Esophagus (tissue), 2 donors: ENCODE data around the gene KIAA0753. TPM values are rescaled to one million over a fixed set of nuclear protein-coding genes. Genes with fewer than 3 reads are reported as not detected.
A peak's percentile ranks its signal among the peaks of the same experiment; 100 is the strongest.
"Not testable (repeated sequence)": the region's sequence is repeated elsewhere in the genome, so short reads cannot be mapped to it uniquely, and the experiment has no call there.

Experiments
- H3K27ac ChIP-seq, 2 donors: one replicate each; pipeline ENCODE4 v1.5.1; 2013; ENCODE audit warnings: low read depth in 2 of 2, mild to moderate bottlenecking in 2 of 2, inconsistent platforms in 1 of 2, low read length in 1 of 2, moderate library complexity in 1 of 2
- H3K27me3 ChIP-seq, 2 donors: one replicate each; pipeline ENCODE4 v1.6.1; 2013; ENCODE audit warnings: low read length in 2 of 2, control low read depth in 1 of 2, mild to moderate bottlenecking in 1 of 2; ENCODE audit not compliant: insufficient read depth in 2 of 2, control insufficient read depth in 1 of 2
- H3K36me3 ChIP-seq, 2 donors: one replicate each; pipeline ENCODE4 v1.6.1; 2013; ENCODE audit warnings: low read length in 1 of 2; ENCODE audit not compliant: control insufficient read depth in 2 of 2, insufficient read depth in 2 of 2
- H3K4me1 ChIP-seq, 2 donors: one replicate each; pipeline ENCODE4 v1.6.1; 2013; ENCODE audit warnings: low read length in 1 of 2; ENCODE audit not compliant: control insufficient read depth in 2 of 2, insufficient read depth in 2 of 2
- H3K4me3 ChIP-seq, 2 donors: one replicate each; pipeline ENCODE4 v1.5.1; 2013; ENCODE audit warnings: low read length in 2 of 2, mild to moderate bottlenecking in 2 of 2, low read depth in 1 of 2, moderate library complexity in 1 of 2
- H3K9me3 ChIP-seq, 2 donors: one replicate each; pipeline ENCODE4 v1.6.1; 2013; ENCODE audit warnings: mild to moderate bottlenecking in 2 of 2, low read depth in 1 of 2, low read length in 1 of 2, moderate library complexity in 1 of 2; ENCODE audit not compliant: control insufficient read depth in 2 of 2, insufficient read depth in 1 of 2
- WGBS, 2 donors: extraction: QIAGEN DNeasy Blood & Tissue Kit; methylation state at CpG; one replicate each; pipeline ENCODE4 v1.1.7; 2013; 5-methylcytosine and 5-hydroxymethylcytosine counted together
- polyA plus RNA-seq, 2 donors: library from polyadenylated mRNA; stranded (reverse); fragments of 200-250 nt; gene quantifications; one replicate each; pipeline ENCODE4 v1.2.3, GENCODE V29; 2013
- donor health status: healthy with polysubstance abuse.
- donor health status: Bipolar disorder and iron deficiency.

The KIAA0753 gene
- polyA plus RNA-seq, 2 donors: 5.8 to 6.7 TPM

DNA sequence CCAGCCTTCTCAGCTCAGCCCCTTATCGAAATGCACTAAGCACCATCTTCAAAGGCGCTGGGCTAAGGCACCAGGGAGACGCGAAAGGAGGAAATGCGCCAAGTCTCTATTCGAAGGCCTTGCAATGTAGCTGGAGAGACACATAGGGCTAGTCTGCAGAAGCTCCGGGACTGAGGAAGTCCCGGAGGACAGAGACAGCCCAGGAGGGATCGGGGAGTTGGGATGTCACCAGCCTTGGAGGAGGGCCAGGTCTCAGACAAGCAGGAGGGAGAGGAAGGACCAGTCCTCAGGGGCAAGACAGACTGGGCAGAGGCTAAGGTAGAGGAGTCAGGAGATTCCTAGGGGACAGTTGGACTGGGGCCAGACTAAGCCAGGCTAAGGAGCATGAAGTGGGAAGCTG, 19.6 kb upstream of the KIAA0753 start:
- WGBS, 2 donors: 83 to 89% methylated on average over 9 of the region's 9 CpGs
- no peaks in the 10 kb centered on the region for H3K9me3 ChIP-seq
- no peaks in the 10 kb centered on the region for H3K36me3 ChIP-seq
- no peak overlapping the region for H3K27ac ChIP-seq
- H3K4me1 ChIP-seq: peaks cover 3% of the 10 kb centered on the region in 2 donors
- H3K4me3 ChIP-seq: no peak overlapping the region
- H3K27me3 ChIP-seq: no peaks in the 10 kb centered on the region

GRCh38 chr17:6658411-6658810, 17.9 kb upstream of the KIAA0753 start:
- not testable (repeated sequence) for H3K36me3 ChIP-seq, H3K27me3 ChIP-seq, H3K27ac ChIP-seq, H3K9me3 ChIP-seq, H3K4me3 ChIP-seq, H3K4me1 ChIP-seq
- WGBS, 2 donors: 91 to 100% methylated on average over 2 to 5 of the region's 5 CpGs

- no peaks in the 10 kb centered on the region for H3K27me3 ChIP-seq
- peak overlapping the region; percentile 32 to 45 for H3K4me3 ChIP-seq
- H3K4me1 ChIP-seq: peaks cover 3 to 6% of the 10 kb centered on the region in 2 donors
- no peak overlapping the region for H3K27ac ChIP-seq
- WGBS, 2 donors: 70 to 75% methylated on average over 18 of the region's 18 CpGs
- no peaks in the 10 kb centered on the region for H3K9me3 ChIP-seq
- H3K36me3 ChIP-seq: no peaks in the 10 kb centered on the region
Observed at GRCh38 chr17:6657633-6658287, 17.2 kb upstream of the KIAA0753 start.

GRCh38 chr17:6656797-6657632, 16.5 kb upstream of the KIAA0753 start:
- not testable (repeated sequence) for H3K9me3 ChIP-seq, H3K4me1 ChIP-seq, H3K36me3 ChIP-seq, H3K27me3 ChIP-seq, H3K27ac ChIP-seq
- H3K4me3 ChIP-seq: peak overlapping the region; percentile 32 to 45
- 5 to 8% methylated on average over 49 to 54 of the region's 55 CpGs for WGBS, 2 donors

- H3K4me3 ChIP-seq: peak overlapping the region; percentile 4 to 42
- peaks cover 3 to 12% of the 10 kb centered on the region in 2 donors for H3K4me1 ChIP-seq
- not testable (repeated sequence) for H3K36me3 ChIP-seq, H3K27ac ChIP-seq, H3K27me3 ChIP-seq, H3K9me3 ChIP-seq
- WGBS, 2 donors: 3% methylated on average over 33 to 37 of the region's 41 CpGs
Observed at GRCh38 chr17:6655732-6656361, 15.3 kb upstream of the KIAA0753 start.

DNA sequence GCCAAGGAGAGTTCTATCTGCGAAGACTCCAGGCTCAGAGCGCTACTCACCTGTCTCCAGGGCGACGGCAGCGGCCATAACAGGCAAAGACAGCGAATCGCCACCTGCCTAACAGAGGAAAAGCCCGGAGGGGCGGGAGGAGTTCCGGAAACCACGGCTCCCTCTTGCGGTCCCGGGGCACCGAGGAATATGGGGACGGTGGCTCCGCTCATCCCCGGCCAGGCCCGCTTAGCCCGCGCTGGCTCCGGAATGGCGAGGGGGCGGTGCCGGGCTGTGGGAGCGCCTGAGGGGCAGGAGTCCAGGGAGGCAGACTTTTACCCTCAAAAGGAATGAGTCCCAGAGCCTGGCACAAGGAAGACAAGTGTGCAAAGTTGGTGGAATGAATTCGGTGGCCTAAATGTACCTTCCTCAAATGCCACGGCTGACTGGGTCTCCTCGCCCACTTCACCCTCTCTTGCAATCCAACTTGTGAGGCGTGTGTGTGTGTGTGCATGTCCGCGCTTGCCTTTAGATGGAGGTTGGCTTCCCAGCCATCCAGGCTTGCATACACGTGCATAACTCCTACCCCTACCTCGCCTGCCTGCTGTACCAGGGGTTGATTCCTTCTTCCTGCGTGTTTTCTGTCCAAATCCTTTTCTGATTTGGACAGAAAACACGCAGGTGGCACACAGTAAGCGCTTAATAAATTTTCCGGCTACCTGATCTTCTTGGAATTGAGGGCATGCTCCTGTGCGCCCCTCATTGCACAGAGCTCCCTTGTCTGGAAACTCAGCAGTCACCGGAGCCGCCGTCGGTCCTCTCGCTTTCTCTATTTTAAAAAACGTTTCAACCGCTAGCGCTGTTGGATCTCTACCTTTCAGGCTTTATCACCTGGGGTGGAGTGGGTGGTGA, 14.6 kb upstream of the KIAA0753 start:
- Histone ChIP-seq H3K27ac (peak overlapping the region; percentile 28 to 84), H3K9me3 (no peaks in the 10 kb centered on the region), H3K36me3 (no peaks in the 10 kb centered on the region), H3K27me3 (no peaks in the 10 kb centered on the region), H3K4me3 (peak overlapping the region; percentile 32 to 42), H3K4me1 (peaks cover 3 to 12% of the 10 kb centered on the region in 2 donors)
- WGBS, 2 donors: 12 to 24% methylated on average over 44 to 46 of the region's 46 CpGs

DNA sequence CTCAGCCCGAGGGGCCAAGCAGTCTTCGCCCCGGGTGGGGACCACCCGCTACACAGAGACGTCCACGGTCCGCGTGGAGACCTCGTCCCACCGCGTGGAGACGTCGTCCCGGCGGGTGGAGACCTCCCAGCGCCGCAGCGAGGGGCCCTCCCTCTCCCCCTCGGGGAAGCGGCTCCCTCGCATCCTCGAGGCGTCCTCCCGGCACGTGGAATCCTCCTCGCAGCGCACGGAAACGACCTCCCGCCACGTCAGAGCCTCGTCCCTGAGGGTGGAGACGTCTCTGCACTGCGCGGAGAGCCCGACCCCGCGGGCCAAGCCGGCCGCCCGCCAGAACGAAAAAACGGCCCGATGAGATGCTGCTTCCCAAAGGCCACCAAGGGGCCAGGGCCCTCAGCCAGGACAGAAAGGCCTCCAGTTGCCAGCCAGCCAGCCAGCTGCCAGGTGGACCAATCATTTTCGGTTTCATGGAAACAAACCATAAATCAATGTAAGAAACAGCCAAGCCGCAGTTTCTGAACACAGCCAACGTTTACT, 11.5 kb upstream of the KIAA0753 start:
- 4% methylated on average over 32 to 47 of the region's 47 CpGs for WGBS, 2 donors
- H3K9me3 ChIP-seq: no peaks in the 10 kb centered on the region
- H3K27me3 ChIP-seq: no peaks in the 10 kb centered on the region
- peaks cover 0 to 3% of the 10 kb centered on the region in 2 donors for H3K36me3 ChIP-seq
- H3K4me1 ChIP-seq: peaks cover 0 to 9% of the 10 kb centered on the region in 2 donors
- H3K27ac ChIP-seq: peak overlapping the region; percentile 71 to 87
- H3K4me3 ChIP-seq: peak overlapping the region; percentile 67 to 97

DNA sequence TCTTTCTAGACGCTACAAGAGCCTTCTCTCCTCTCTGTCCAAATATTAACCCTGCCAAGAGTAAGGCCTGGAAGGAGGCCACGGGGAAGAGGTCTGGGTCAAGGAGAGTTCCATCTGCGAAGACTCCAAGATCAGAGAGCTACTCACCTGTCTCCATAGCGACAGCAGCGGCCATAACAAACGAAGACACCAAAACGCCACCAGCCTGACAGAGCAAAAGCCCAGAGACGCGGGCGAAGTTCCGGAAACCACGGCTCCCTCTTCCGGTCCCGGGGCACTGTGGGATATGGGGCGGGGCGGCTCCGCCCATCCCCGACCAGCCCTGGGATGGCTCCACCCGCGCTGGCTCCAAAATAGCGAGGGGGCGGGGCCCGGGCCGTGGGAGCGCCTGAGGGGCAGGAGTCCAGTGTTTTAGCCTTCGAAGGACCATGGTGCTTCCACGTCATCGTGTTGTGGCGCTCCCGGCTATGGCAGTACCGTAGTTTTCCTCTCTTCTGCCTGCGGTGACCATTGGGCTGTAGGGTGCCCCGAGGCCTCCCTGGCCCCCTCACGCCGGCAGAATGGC, 10.9 kb upstream of the KIAA0753 start, which contains the start of the genes C17orf100 and MED31:
TSS of gene C17orf100 (plus strand) at position 409 of the 565 bp plus-strand sequence. CDS start at position 561, 152 bp downstream.
TSS of gene MED31 (minus strand) at position 252 of the 565 bp plus-strand sequence. CDS start at position 175, 77 bp downstream.
- Histone ChIP-seq H3K27ac (peak within 1 kb of the TSS; percentile 93 to 97), H3K4me3 (peak within 1 kb of the TSS; percentile 67 to 97), H3K4me1 (peaks cover 0 to 9% of the 10 kb centered on the region in 2 donors), H3K27me3 (no peaks in the 10 kb centered on the region), H3K36me3 (peaks cover 0 to 3% of the 10 kb centered on the region in 2 donors), H3K9me3 (no peaks in the 10 kb centered on the region)
- 1% methylated on average over 35 of the region's 35 CpGs for WGBS, 2 donors
